Stimulated activated naive CD8-positive, alpha-beta T cell treated with anti-CD3 and anti-CD28 coated beads, Interleukin-15, amount 100 ng/mL, for 72 hours (primary cell): Measurements from ENCODE around the gene ZNF618.
A peak's percentile ranks its signal among the peaks of the same experiment; 100 is the strongest.

Experiments
- ATAC-seq: fragments of 150-1000 bp; cut with Tn5 transposase; 2 replicates; pipeline ENCODE4 v1.10.0; 2021; ENCODE audit warnings: mild to moderate bottlenecking, moderate library complexity
- DNase-seq, 2 donors: peaks; one replicate each; pipeline ENCODE4 v3.0.0; 2021 to 2022
- H3K27ac Mint-ChIP-seq, 2 donors: one replicate each; pipeline ENCODE4 v1.8.0; 2022; ENCODE audit warnings: mild to moderate bottlenecking in 2 of 2, mixed read lengths in 2 of 2, moderate library complexity in 2 of 2
- H3K27me3 Mint-ChIP-seq: one replicate; pipeline ENCODE4 v1.8.0; 2022; ENCODE audit warnings: mixed read lengths
- H3K4me1 Mint-ChIP-seq: one replicate; pipeline ENCODE4 v1.8.0; 2022; ENCODE audit warnings: mild to moderate bottlenecking, mixed read lengths
- H3K4me3 Mint-ChIP-seq, 2 donors: one replicate each; pipeline ENCODE4 v1.8.0; 2022; ENCODE audit warnings: mild to moderate bottlenecking in 2 of 2, mixed read lengths in 2 of 2, moderate library complexity in 1 of 2
- H3K9me3 Mint-ChIP-seq, 2 donors: one replicate each; pipeline ENCODE4 v1.8.0; 2022; ENCODE audit warnings: mixed read lengths in 2 of 2

The ZNF618 gene, protein sequence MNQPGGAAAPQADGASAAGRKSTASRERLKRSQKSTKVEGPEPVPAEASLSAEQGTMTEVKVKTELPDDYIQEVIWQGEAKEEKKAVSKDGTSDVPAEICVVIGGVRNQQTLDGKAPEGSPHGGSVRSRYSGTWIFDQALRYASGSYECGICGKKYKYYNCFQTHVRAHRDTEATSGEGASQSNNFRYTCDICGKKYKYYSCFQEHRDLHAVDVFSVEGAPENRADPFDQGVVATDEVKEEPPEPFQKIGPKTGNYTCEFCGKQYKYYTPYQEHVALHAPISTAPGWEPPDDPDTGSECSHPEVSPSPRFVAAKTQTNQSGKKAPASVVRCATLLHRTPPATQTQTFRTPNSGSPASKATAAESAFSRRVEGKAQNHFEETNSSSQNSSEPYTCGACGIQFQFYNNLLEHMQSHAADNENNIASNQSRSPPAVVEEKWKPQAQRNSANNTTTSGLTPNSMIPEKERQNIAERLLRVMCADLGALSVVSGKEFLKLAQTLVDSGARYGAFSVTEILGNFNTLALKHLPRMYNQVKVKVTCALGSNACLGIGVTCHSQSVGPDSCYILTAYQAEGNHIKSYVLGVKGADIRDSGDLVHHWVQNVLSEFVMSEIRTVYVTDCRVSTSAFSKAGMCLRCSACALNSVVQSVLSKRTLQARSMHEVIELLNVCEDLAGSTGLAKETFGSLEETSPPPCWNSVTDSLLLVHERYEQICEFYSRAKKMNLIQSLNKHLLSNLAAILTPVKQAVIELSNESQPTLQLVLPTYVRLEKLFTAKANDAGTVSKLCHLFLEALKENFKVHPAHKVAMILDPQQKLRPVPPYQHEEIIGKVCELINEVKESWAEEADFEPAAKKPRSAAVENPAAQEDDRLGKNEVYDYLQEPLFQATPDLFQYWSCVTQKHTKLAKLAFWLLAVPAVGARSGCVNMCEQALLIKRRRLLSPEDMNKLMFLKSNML

DNA sequence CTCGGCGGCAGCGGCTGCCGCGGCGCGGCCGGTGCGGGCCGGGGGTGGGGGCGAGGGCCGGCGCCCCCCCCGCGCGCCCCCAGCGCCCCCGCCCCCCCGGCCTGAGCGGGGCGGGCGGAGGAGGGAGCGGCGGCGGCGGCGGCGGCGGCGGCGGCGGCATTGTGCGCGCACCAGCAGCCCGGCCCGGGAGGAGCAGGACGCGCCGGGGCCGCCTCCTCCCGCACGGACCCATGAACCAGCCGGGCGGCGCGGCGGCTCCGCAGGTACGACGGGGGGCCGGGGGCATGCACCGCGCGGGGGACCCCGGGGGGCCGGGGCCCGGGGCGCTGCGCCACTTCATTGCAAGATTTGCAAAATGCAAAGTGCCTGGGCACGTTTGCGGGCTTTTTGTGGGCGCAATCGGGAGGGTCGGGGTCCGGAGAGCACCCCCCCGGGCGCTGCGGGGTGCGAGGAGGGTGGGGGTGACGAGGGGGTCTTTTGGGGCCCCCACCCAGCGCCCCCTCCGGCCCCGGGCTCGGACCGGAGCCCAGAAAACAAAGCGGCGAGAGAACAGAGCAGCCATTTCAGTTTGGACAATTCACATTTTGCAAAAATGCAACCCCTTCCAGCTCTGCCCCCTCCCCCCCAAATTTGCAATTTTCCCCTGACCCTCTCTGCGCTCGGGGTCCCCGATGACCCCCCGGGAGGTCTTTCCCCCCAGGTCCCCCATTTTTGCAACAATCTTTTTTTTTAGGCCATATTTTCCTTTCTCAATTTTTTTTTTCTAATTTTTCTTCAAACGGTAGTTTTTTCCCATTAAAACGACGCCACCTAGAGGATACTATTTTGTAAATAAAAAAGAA is at the start of gene ZNF618:
Gene ZNF618 (plus strand): TSS at position 159 of the 842 bp plus-strand sequence. CDS start 72 bp downstream, at position 231.
- H3K4me1 Mint-ChIP-seq, result peaks cover 7% of the 10 kb centered on the region
- H3K27ac Mint-ChIP-seq, result peak within 1 kb of the TSS; percentile 71 to 95
- ATAC-seq, result peak; percentile 77
- H3K27me3 Mint-ChIP-seq, result peaks cover 46% of the 10 kb centered on the region
- H3K4me3 Mint-ChIP-seq, result peak within 1 kb of the TSS; percentile 84 to 93
- H3K9me3 Mint-ChIP-seq, result no peaks in the 10 kb centered on the region
- DNase-seq, result peak; percentile 15 to 34

DNA sequence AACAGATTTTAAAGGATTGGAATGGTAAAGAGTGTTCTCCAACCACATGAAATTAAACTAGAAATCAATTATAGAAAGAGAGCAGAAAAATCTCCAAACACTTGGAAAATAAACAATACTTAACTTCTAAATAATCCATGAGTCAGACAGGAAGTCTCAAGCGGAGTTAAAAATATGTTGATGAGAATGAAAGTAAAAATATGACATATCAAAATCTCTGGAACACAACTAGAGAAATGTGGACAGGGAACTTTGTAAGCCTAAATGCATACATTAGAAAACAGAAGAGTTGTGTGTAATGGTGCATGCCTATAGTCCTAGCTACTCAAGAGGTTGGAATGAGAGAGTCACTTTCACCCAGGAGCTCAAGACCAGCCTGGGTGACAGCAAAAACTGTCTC is 47.9 kb upstream of the ZNF618 start:
- H3K9me3 Mint-ChIP-seq, result peaks cover 12 to 19% of the 10 kb centered on the region in 2 donors
- ATAC-seq (no peak), DNase-seq (no peak)
- H3K4me1 Mint-ChIP-seq, result no peaks in the 10 kb centered on the region
- no peak overlapping the region for H3K4me3 Mint-ChIP-seq
- no peak overlapping the region for H3K27ac Mint-ChIP-seq
- peaks cover 16% of the 10 kb centered on the region for H3K27me3 Mint-ChIP-seq

DNA sequence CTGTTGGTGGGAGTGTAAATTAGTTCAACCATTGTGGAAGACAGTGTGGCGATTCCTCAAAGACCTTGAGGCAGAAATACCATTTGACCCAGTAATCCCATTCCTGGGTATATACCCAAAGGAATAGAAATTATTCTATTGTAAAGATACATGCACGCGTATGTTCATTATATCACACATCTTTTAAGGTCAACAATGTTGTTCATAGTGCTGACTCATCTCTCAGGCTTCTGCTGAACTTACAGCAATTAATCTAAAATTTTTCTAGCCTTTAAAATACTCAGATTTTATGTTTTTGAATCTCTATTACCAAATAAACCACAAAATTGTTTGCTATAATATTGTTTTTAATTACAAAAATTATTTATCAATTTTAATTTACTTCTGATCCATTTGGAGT is 38.8 kb upstream of the ZNF618 start:
- Mint-ChIP-seq H3K9me3 (no peaks in the 10 kb centered on the region), H3K4me1 (no peaks in the 10 kb centered on the region)
- no peak for ATAC-seq

DNA sequence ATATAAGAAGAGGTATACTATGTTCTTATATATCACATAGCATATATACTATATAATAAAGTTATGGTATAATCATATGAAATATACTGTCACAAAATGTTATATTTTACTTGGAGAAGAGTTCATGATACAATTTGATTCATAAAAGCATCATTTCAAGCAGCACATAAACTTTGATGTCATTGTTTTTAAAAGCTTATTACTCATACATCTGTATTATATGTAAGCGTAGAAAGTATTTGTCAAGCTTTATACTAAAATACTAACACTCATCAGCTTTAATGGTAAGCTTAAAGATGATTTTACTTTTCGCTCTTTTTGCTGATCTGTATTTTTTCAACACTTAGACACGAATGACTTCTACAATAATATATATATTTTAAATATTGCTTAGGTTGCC is 34.0 kb upstream of the ZNF618 start:
- Mint-ChIP-seq H3K4me1 (no peaks in the 10 kb centered on the region), H3K4me3 (no peak overlapping the region), H3K27me3 (peaks cover 2% of the 10 kb centered on the region), H3K9me3 (peaks cover 0 to 14% of the 10 kb centered on the region in 2 donors), H3K27ac (no peak overlapping the region)
- ATAC-seq (no peak), DNase-seq (no peak)

More for the DNA sequence above, 38.8 kb upstream of the ZNF618 start:
- Mint-ChIP-seq H3K27me3 (peaks cover 7% of the 10 kb centered on the region), H3K4me3 (no peak overlapping the region), H3K27ac (no peak overlapping the region)
- no peak for DNase-seq

DNA sequence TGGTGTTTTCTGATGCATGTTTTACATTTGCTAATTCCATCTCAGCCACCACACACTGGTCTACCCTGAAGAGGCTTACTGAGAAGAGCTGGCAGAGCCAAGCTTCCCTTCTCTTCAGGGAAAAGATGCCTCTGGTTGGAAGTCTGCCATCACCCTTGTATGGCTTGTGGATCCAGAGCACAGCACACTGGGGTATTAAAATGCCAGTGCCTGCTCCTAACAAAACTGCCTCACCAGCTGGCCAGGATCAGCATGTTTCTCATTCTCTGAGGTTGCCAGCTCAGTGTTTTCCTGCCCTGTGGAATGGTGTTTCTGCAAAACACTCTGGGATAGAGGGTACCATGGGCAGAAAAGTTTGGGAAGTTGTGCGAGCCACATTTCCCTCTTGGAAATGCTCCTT is 31.6 kb upstream of the ZNF618 start:
- H3K27ac Mint-ChIP-seq, result no peak overlapping the region
- no peaks in the 10 kb centered on the region for H3K4me1 Mint-ChIP-seq
- H3K27me3 Mint-ChIP-seq, result no peaks in the 10 kb centered on the region
- H3K9me3 Mint-ChIP-seq, result peaks cover 0 to 17% of the 10 kb centered on the region in 2 donors
- no peak overlapping the region for H3K4me3 Mint-ChIP-seq
- DNase-seq (no peak), ATAC-seq (no peak)

DNA sequence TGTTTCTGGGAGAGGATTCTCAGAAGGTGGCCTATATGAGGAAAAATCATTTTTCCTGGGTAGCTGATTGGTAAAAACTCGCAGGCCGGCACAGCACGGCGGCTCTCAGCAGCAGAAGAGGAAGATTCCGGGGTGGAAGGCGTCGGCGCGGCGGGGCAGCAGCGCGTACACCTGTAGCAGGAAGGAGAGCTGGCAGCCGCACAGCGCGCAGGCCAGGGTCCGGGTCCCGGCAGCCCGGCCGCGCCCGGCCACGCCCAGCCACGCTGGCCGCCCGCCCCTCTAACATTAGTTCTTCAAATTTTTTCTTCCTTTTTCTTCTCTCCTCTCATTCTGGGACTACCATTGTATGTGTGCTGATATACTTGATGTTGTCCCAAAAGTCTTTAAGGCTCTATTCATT is 24.8 kb upstream of the ZNF618 start:
- Mint-ChIP-seq H3K27ac (no peak overlapping the region), H3K9me3 (peaks cover 9 to 28% of the 10 kb centered on the region in 2 donors), H3K27me3 (peaks cover 7% of the 10 kb centered on the region), H3K4me1 (peaks cover 9% of the 10 kb centered on the region), H3K4me3 (no peak overlapping the region)
- DNase-seq (no peak), ATAC-seq (no peak)

DNA sequence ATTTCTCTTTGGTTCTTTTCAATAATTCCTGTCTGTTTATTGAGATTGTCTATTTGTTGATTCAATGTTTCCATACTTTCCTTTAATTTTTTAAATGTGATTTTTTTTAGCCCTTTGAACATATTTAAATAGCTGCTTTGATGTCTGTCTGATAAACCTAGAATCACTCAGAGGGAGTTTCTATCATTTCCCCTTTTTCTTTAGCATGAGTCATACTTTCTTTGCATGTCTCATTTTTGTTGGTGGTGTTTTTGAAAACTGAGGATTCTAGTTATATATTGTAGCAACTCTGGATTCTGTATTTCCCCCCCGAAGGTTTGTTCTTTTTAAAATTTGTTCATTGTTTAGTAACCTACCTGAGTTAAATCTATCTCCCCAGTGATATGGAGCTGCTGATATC is 24.2 kb upstream of the ZNF618 start:
- peaks cover 9 to 23% of the 10 kb centered on the region in 2 donors for H3K9me3 Mint-ChIP-seq
- ATAC-seq (peak; percentile 46), DNase-seq (no peak)
- peaks cover 9% of the 10 kb centered on the region for H3K4me1 Mint-ChIP-seq
- H3K27me3 Mint-ChIP-seq, result peaks cover 7% of the 10 kb centered on the region
- no peak overlapping the region for H3K4me3 Mint-ChIP-seq
- peak overlapping the region in 1 of 2 donors; percentile 49 for H3K27ac Mint-ChIP-seq

DNA sequence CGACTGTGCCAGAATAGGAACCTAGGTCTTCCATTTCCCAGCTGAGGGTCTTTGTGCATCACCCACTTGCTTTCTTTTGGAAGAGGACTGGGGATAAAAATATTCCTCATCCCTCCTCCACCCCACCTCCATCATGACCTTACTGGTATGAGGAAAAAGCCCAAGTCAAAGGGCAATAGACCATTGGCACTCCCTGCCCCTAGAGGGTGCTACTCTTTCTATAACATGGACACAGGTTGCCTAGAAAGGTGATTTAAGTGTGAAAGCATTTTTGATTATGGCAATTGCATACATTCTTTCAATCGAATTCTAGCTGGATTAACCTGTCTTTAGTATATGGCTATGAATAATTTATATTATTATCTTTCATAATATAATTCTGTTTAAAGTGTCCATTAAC is 22.8 kb upstream of the ZNF618 start:
- Mint-ChIP-seq H3K4me3 (no peak overlapping the region), H3K9me3 (peaks cover 9 to 18% of the 10 kb centered on the region in 2 donors), H3K4me1 (peaks cover 9% of the 10 kb centered on the region), H3K27ac (no peak overlapping the region), H3K27me3 (peaks cover 7% of the 10 kb centered on the region)
- ATAC-seq (no peak), DNase-seq (no peak)

DNA sequence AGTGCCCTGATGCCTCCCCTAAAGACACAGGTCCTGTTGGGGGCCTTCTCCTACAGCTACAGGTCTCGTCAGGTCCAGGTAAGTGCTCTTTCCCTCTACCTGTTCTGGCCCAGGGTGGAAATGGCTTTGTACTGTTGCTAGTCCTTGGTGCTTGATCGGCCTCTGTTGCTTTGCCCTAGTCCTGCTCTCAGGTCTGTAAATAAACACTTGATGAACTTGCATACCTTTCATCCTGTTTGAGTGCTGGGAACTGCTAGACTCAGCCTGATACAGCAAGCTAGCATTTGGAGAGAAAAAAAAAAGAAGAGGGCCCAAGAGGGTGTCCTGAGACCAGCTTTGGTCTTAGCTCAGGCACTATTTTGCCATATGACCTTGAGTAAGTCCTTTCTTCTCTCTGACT is 21.8 kb upstream of the ZNF618 start:
- peaks cover 9% of the 10 kb centered on the region for H3K4me1 Mint-ChIP-seq
- no peak overlapping the region for H3K27ac Mint-ChIP-seq
- H3K9me3 Mint-ChIP-seq, result peaks cover 9 to 18% of the 10 kb centered on the region in 2 donors
- peaks cover 7% of the 10 kb centered on the region for H3K27me3 Mint-ChIP-seq
- no peak overlapping the region for H3K4me3 Mint-ChIP-seq
- DNase-seq (no peak), ATAC-seq (no peak)

DNA sequence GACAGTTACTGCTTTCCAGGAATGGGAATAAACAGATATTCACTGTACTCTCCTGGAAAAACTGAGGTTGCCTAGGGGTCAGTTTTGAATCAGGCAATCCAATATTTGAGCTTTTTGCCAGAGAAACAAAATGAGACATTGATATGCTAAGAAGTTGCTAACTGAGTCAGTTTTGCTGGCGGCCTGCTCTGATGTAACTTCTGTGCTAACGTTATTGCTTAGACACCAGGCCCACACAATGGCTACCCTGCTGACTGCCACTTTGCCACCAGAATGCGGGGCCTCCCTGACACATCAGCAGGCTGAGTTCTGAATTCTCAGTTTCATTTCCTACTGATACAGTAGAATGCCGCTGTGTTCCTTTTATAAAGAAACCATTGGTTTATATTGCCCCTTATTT is 18.2 kb upstream of the ZNF618 start:
- no peak overlapping the region for H3K4me3 Mint-ChIP-seq
- H3K4me1 Mint-ChIP-seq, result no peaks in the 10 kb centered on the region
- ATAC-seq (peak; percentile 71), DNase-seq (peak in 1 of 2 donors; percentile 19)
- H3K27me3 Mint-ChIP-seq, result peaks cover 22% of the 10 kb centered on the region
- no peaks in the 10 kb centered on the region for H3K9me3 Mint-ChIP-seq
- no peak overlapping the region for H3K27ac Mint-ChIP-seq

DNA sequence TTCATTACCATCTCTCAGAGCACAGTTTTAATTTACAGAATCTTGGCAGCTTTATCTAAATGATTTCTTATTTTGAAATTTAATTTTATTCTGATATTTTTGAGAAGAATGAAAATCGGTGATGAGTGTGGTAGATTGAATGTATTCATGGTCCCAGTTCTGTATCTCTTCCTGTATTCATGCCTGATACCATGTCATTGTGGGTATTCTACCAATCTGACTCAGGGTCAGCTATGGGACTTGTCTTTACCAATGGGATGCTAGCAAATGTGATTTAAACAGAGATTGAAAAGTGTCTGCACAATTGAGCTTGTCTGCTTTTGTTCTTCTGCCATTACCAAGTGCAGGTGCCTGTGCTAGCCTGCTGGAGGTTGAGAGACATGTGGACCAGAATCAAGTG is 17.8 kb upstream of the ZNF618 start:
- H3K27ac Mint-ChIP-seq, result no peak overlapping the region
- ATAC-seq (no peak), DNase-seq (no peak)
- no peak overlapping the region for H3K4me3 Mint-ChIP-seq
- H3K4me1 Mint-ChIP-seq, result no peaks in the 10 kb centered on the region
- no peaks in the 10 kb centered on the region for H3K9me3 Mint-ChIP-seq
- H3K27me3 Mint-ChIP-seq, result peaks cover 22% of the 10 kb centered on the region

DNA sequence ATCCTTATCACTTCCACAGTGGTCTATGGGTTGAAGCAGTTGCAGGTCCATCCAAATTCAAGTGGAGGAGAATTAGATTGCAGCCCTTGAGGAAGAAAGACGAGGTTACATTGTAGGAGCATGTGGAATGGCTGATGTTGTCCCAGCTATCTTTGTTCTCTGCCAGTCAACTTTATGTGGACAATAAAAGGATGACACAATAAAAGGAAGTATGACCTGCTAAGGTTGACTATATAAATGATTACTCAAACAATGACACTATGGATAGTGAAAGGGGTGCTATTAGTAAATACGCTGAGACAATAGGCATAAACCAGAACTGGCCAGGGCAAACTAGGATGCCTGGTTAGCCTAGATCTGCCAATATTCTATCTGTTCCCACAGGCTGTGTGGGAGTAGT is 12.8 kb upstream of the ZNF618 start:
- Mint-ChIP-seq H3K9me3 (no peaks in the 10 kb centered on the region), H3K4me3 (no peak overlapping the region), H3K27ac (no peak overlapping the region), H3K4me1 (no peaks in the 10 kb centered on the region), H3K27me3 (peaks cover 15% of the 10 kb centered on the region)
- ATAC-seq (no peak), DNase-seq (no peak)

DNA sequence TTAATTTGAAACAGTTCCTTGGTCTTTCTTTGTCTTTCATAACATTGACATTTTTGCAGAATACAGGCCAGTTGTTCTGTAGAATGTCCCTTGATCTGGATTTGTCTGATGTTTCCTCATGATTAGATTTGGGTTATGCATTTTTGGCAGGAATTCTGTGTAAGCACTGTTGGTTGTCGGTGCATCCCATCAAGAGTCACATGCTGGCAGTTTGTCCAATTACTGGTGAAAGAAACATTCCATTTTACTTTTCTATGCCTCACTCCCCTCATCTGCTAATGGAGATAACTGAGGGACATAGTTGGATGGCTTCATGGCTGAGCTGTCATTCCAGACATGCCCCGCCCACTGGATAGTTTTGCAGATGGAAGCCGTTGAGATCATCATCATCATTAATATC is 7.6 kb upstream of the ZNF618 start:
- Mint-ChIP-seq H3K27ac (peak overlapping the region in 1 of 2 donors; percentile 5), H3K27me3 (peaks cover 31% of the 10 kb centered on the region), H3K9me3 (no peaks in the 10 kb centered on the region), H3K4me1 (no peaks in the 10 kb centered on the region), H3K4me3 (no peak overlapping the region)
- ATAC-seq (no peak), DNase-seq (no peak)

DNA sequence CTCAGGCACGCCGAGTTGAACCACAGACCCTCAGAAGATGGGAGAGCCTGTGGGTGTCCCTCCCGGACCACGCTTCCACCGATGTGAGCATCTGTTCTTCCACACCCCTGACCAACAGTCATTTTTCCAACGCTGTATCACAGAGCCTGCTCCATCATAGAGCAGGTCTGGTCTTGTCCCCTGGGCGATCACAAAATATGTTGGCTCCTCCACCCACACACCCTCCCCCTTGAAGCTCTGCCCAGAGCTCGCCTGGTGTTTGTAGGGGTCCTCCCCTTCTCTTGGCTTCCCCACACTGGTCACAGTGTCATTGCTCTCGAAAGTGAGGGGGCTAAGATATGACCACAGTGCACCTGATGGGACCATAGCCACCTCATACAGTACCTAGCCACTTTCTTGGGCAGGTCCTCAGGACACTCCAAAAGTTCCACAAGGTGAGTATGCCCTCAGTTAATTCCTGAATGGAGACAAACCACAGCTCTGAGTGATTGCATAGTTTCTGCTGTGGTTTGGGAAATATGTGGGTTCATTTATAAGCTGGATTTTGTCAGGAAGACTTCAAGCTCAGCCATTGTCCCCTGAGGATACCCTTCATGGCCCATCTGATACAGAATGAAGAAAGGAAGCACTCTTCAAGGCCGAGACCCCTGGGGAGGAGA is 3.5 kb upstream of the ZNF618 start:
- no peaks in the 10 kb centered on the region for H3K9me3 Mint-ChIP-seq
- peaks cover 57% of the 10 kb centered on the region for H3K27me3 Mint-ChIP-seq
- ATAC-seq (peak; percentile 2), DNase-seq (no peak)
- H3K4me3 Mint-ChIP-seq, result no peak overlapping the region
- H3K27ac Mint-ChIP-seq, result no peak overlapping the region
- H3K4me1 Mint-ChIP-seq, result peaks cover 7% of the 10 kb centered on the region

DNA sequence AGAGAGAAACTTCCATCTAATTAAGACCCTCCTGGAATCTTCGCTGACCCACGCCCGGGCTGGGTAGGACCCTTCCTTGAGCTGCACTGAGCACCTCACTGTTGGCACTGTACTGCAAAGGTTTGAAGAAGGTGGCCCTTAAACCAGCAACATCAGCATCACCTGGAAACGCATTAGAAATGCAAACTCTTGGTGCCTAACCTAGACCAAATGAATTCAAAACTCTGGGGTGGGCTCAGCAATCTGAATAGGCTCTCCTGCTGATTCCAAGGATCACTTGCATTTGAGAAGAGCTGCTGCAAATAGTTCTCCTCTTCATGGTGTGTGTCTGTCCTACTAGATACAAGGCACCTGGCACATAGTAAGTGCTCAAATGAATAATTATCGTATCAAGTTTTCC is 2.7 kb upstream of the ZNF618 start:
- peaks cover 7% of the 10 kb centered on the region for H3K4me1 Mint-ChIP-seq
- ATAC-seq, result no peak
- no peak overlapping the region for H3K27ac Mint-ChIP-seq
- no peak for DNase-seq
- no peaks in the 10 kb centered on the region for H3K9me3 Mint-ChIP-seq
- H3K27me3 Mint-ChIP-seq, result peaks cover 57% of the 10 kb centered on the region
- no peak overlapping the region for H3K4me3 Mint-ChIP-seq
